ENCODE results near the gene GMDS.

GMDS gene

GRCh38 chr6:2038092-2038491 lies 207.3 kb downstream of the GMDS start:
- no peak overlapping the region for H3K4me3 ChIP-seq (ENCODE audit: low read depth in 1 of 2, low read length in 2 of 2)
- H3K4me1 ChIP-seq (ENCODE audit: insufficient read depth, low read length) = no peaks in the 10 kb centered on the region
- no peak overlapping the region for H3K27ac ChIP-seq (ENCODE audit: low read depth, low read length)
- H3K9me3 ChIP-seq (ENCODE audit: low read length) = no peaks in the 10 kb centered on the region
- no peaks in the 10 kb centered on the region for H3K27me3 ChIP-seq (ENCODE audit: control insufficient read depth in 1 of 2, insufficient read depth in 2 of 2, low read length in 2 of 2)
- H3K9ac ChIP-seq (ENCODE audit: low read length) = no peak overlapping the region
- H3K36me3 ChIP-seq (ENCODE audit: insufficient read depth, low read length) = no peaks in the 10 kb centered on the region

- Histone ChIP-seq H3K9ac (ENCODE audit: low read length) (no peak overlapping the region), H3K36me3 (ENCODE audit: insufficient read depth, low read length) (no peaks in the 10 kb centered on the region), H3K9me3 (ENCODE audit: low read length) (no peaks in the 10 kb centered on the region), H3K4me3 (ENCODE audit: low read depth in 1 of 2, low read length in 2 of 2) (no peak overlapping the region), H3K27ac (ENCODE audit: low read depth, low read length) (no peak overlapping the region), H3K4me1 (ENCODE audit: insufficient read depth, low read length) (no peaks in the 10 kb centered on the region), H3K27me3 (ENCODE audit: control insufficient read depth in 1 of 2, insufficient read depth in 2 of 2, low read length in 2 of 2) (no peaks in the 10 kb centered on the region)
Observed at GRCh38 chr6:2037237-2037926, 208.0 kb downstream of the GMDS start.

GRCh38 chr6:2036710-2037023 lies 208.7 kb downstream of the GMDS start:
- no peaks in the 10 kb centered on the region for H3K27me3 ChIP-seq (ENCODE audit: control insufficient read depth in 1 of 2, insufficient read depth in 2 of 2, low read length in 2 of 2)
- no peak overlapping the region for H3K9ac ChIP-seq (ENCODE audit: low read length)
- H3K4me3 ChIP-seq (ENCODE audit: low read depth in 1 of 2, low read length in 2 of 2) = no peak overlapping the region
- H3K4me1 ChIP-seq (ENCODE audit: insufficient read depth, low read length) = no peaks in the 10 kb centered on the region
- no peak overlapping the region for H3K27ac ChIP-seq (ENCODE audit: low read depth, low read length)
- H3K9me3 ChIP-seq (ENCODE audit: low read length) = no peaks in the 10 kb centered on the region
- H3K36me3 ChIP-seq (ENCODE audit: insufficient read depth, low read length) = no peaks in the 10 kb centered on the region

- Histone ChIP-seq H3K27ac (ENCODE audit: low read depth, low read length) (no peak overlapping the region), H3K9me3 (ENCODE audit: low read length) (no peaks in the 10 kb centered on the region), H3K4me3 (ENCODE audit: low read depth in 1 of 2, low read length in 2 of 2) (no peak overlapping the region), H3K9ac (ENCODE audit: low read length) (no peak overlapping the region), H3K36me3 (ENCODE audit: insufficient read depth, low read length) (no peaks in the 10 kb centered on the region), H3K4me1 (ENCODE audit: insufficient read depth, low read length) (no peaks in the 10 kb centered on the region), H3K27me3 (ENCODE audit: control insufficient read depth in 1 of 2, insufficient read depth in 2 of 2, low read length in 2 of 2) (no peaks in the 10 kb centered on the region)
Observed at GRCh38 chr6:2035826-2036709, 209.3 kb downstream of the GMDS start.

GRCh38 chr6:2035046-2035445 lies 210.4 kb downstream of the GMDS start:
- Histone ChIP-seq H3K4me1 (ENCODE audit: insufficient read depth, low read length) (no peaks in the 10 kb centered on the region), H3K9me3 (ENCODE audit: low read length) (no peaks in the 10 kb centered on the region), H3K27me3 (ENCODE audit: control insufficient read depth in 1 of 2, insufficient read depth in 2 of 2, low read length in 2 of 2) (no peaks in the 10 kb centered on the region), H3K27ac (ENCODE audit: low read depth, low read length) (no peak overlapping the region), H3K9ac (ENCODE audit: low read length) (no peak overlapping the region), H3K36me3 (ENCODE audit: insufficient read depth, low read length) (no peaks in the 10 kb centered on the region), H3K4me3 (ENCODE audit: low read depth in 1 of 2, low read length in 2 of 2) (no peak overlapping the region)

- H3K4me3 ChIP-seq (ENCODE audit: low read depth in 1 of 2, low read length in 2 of 2) = no peak overlapping the region
Observed at GRCh38 chr6:2034256-2034655, 211.1 kb downstream of the GMDS start.

GRCh38 chr6:2033544-2033943 lies 211.9 kb downstream of the GMDS start:
- Histone ChIP-seq H3K4me1 (ENCODE audit: insufficient read depth, low read length) (no peaks in the 10 kb centered on the region), H3K9me3 (ENCODE audit: low read length) (no peaks in the 10 kb centered on the region), H3K36me3 (ENCODE audit: insufficient read depth, low read length) (no peaks in the 10 kb centered on the region), H3K4me3 (ENCODE audit: low read depth in 1 of 2, low read length in 2 of 2) (no peak overlapping the region), H3K27me3 (ENCODE audit: control insufficient read depth in 1 of 2, insufficient read depth in 2 of 2, low read length in 2 of 2) (no peaks in the 10 kb centered on the region), H3K27ac (ENCODE audit: low read depth, low read length) (no peak overlapping the region), H3K9ac (ENCODE audit: low read length) (no peak overlapping the region)

More at GRCh38 chr6:2034256-2034655, 211.1 kb downstream of the GMDS start:
- Histone ChIP-seq H3K9ac (ENCODE audit: low read length) (no peak overlapping the region), H3K9me3 (ENCODE audit: low read length) (no peaks in the 10 kb centered on the region), H3K27me3 (ENCODE audit: control insufficient read depth in 1 of 2, insufficient read depth in 2 of 2, low read length in 2 of 2) (no peaks in the 10 kb centered on the region), H3K27ac (ENCODE audit: low read depth, low read length) (no peak overlapping the region), H3K4me1 (ENCODE audit: insufficient read depth, low read length) (no peaks in the 10 kb centered on the region), H3K36me3 (ENCODE audit: insufficient read depth, low read length) (no peaks in the 10 kb centered on the region)

- H3K9ac ChIP-seq (ENCODE audit: low read length) = no peak overlapping the region
- H3K36me3 ChIP-seq (ENCODE audit: insufficient read depth, low read length) = no peaks in the 10 kb centered on the region
- H3K27ac ChIP-seq (ENCODE audit: low read depth, low read length) = no peak overlapping the region
- no peaks in the 10 kb centered on the region for H3K9me3 ChIP-seq (ENCODE audit: low read length)
- H3K4me3 ChIP-seq (ENCODE audit: low read depth in 1 of 2, low read length in 2 of 2) = no peak overlapping the region
- H3K4me1 ChIP-seq (ENCODE audit: insufficient read depth, low read length) = no peaks in the 10 kb centered on the region
- H3K27me3 ChIP-seq (ENCODE audit: control insufficient read depth in 1 of 2, insufficient read depth in 2 of 2, low read length in 2 of 2) = no peaks in the 10 kb centered on the region
Observed at GRCh38 chr6:2030682-2031244, 214.6 kb downstream of the GMDS start.

GRCh38 chr6:2029952-2030351 lies 215.5 kb downstream of the GMDS start:
- Histone ChIP-seq H3K4me1 (ENCODE audit: insufficient read depth, low read length) (no peaks in the 10 kb centered on the region), H3K36me3 (ENCODE audit: insufficient read depth, low read length) (no peaks in the 10 kb centered on the region), H3K27me3 (ENCODE audit: control insufficient read depth in 1 of 2, insufficient read depth in 2 of 2, low read length in 2 of 2) (no peaks in the 10 kb centered on the region), H3K4me3 (ENCODE audit: low read depth in 1 of 2, low read length in 2 of 2) (no peak overlapping the region), H3K27ac (ENCODE audit: low read depth, low read length) (no peak overlapping the region), H3K9me3 (ENCODE audit: low read length) (no peaks in the 10 kb centered on the region), H3K9ac (ENCODE audit: low read length) (no peak overlapping the region)

GRCh38 chr6:2029130-2029794 lies 216.1 kb downstream of the GMDS start:
- Histone ChIP-seq H3K4me3 (ENCODE audit: low read depth in 1 of 2, low read length in 2 of 2) (no peak overlapping the region), H3K27ac (ENCODE audit: low read depth, low read length) (no peak overlapping the region), H3K36me3 (ENCODE audit: insufficient read depth, low read length) (no peaks in the 10 kb centered on the region), H3K27me3 (ENCODE audit: control insufficient read depth in 1 of 2, insufficient read depth in 2 of 2, low read length in 2 of 2) (no peaks in the 10 kb centered on the region), H3K9me3 (ENCODE audit: low read length) (no peaks in the 10 kb centered on the region), H3K4me1 (ENCODE audit: insufficient read depth, low read length) (no peaks in the 10 kb centered on the region), H3K9ac (ENCODE audit: low read length) (no peak overlapping the region)

- no peaks in the 10 kb centered on the region for H3K9me3 ChIP-seq (ENCODE audit: low read length)
- H3K4me1 ChIP-seq (ENCODE audit: insufficient read depth, low read length) = no peaks in the 10 kb centered on the region
- no peaks in the 10 kb centered on the region for H3K27me3 ChIP-seq (ENCODE audit: control insufficient read depth in 1 of 2, insufficient read depth in 2 of 2, low read length in 2 of 2)
- no peak overlapping the region for H3K9ac ChIP-seq (ENCODE audit: low read length)
- H3K36me3 ChIP-seq (ENCODE audit: insufficient read depth, low read length) = no peaks in the 10 kb centered on the region
- no peak overlapping the region for H3K4me3 ChIP-seq (ENCODE audit: low read depth in 1 of 2, low read length in 2 of 2)
- no peak overlapping the region for H3K27ac ChIP-seq (ENCODE audit: low read depth, low read length)
Observed at GRCh38 chr6:2028457-2029038, 216.9 kb downstream of the GMDS start.

Measured in muscle layer of colon (tissue), 2 donors.